Neural progenitor cell (in vitro differentiated cells): ENCODE measurements around the gene PACSIN2.

Experiments used
- EZH2 ChIP-seq: fragments of 200-600 bp; sonication (generic); IDR thresholded peaks from 2 replicates; pipeline ENCODE4 v1.6.1; 2017; ENCODE audit warnings: antibody characterized with exemption, mild to moderate bottlenecking, moderate library complexity
- TF ChIP-seq, protein P1 (sequence below): fragments of 200-600 bp; sonication (generic); IDR thresholded peaks from 2 replicates; pipeline ENCODE4 v1.5.1; 2017; ENCODE audit warnings: antibody characterized with exemption, mild to moderate bottlenecking

DNA sequence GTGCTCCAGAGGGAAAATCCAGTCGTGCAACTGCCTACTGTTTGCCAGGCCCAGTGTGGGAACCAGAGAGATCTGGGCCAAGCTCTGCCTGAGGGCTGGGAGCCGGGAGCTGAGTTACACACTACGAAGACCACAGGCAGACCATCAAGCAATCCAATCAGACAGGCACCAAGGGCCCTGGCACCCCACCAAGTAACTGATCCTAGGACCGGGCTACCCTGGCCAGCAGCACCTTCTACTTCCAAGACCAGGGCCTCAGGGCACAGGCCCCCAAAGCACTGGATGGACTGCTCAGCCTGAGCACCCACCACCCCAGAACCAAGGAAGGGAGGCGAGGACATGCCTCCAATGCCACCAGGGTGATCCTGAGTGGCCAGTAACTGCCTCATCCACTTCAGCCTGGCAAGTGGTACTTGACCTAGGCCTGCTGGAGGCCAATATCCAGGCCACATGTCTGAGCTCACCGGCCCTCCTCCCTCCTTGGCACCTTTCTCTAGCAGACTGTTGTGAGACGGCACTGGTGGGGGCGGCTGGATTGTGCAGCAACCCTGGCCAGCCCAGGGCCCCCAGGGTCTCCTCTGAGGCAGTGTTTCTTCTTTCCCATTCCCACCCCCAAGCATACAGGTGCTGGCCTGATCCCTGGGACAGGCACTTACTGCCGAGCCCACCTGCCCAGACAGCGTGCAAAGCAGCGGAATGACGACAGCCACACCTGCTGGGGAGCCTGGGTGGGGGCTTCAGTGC, 137.2 kb downstream of the PACSIN2 start:
- TF ChIP-seq, protein P1, sequence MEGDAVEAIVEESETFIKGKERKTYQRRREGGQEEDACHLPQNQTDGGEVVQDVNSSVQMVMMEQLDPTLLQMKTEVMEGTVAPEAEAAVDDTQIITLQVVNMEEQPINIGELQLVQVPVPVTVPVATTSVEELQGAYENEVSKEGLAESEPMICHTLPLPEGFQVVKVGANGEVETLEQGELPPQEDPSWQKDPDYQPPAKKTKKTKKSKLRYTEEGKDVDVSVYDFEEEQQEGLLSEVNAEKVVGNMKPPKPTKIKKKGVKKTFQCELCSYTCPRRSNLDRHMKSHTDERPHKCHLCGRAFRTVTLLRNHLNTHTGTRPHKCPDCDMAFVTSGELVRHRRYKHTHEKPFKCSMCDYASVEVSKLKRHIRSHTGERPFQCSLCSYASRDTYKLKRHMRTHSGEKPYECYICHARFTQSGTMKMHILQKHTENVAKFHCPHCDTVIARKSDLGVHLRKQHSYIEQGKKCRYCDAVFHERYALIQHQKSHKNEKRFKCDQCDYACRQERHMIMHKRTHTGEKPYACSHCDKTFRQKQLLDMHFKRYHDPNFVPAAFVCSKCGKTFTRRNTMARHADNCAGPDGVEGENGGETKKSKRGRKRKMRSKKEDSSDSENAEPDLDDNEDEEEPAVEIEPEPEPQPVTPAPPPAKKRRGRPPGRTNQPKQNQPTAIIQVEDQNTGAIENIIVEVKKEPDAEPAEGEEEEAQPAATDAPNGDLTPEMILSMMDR: no peak
- TF ChIP-seq EZH2: no peak
